ENCODE measurements around the gene RHEB. TPM values are rescaled to one million over a fixed set of nuclear protein-coding genes. Genes with fewer than 3 reads are reported as not detected.

Gene RHEB
- total and polyA plus RNA-seq, 8 donors = 18.5 to 141 (median 84.2) TPM

DNA sequence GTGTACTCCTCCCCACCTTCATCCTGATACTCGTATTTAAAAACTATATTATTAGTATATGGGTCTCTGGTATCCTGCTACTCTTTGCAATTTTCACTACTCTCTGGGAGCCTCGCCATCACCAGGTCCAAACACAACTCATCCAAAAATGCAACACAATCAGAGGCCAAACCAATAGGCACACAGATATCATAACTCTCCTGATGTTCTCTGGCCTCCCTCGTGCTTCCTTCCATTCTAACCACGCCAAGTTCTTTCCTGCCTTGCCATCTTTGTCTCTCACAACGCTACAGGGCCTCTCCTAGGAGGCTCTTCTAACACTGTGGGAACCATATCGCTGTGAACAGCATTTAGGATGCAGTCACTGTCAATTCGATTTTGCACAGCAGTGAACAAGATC lies 7.3 kb downstream of the RHEB start:
- WGBS, 5 donors = 67 to 88% (median 82%) methylated on average over 7 of the region's 7 CpGs
- intact Hi-C loops (cut with DNase I; ENCODE audit: low total_unique reads) = no loop called here
- Histone ChIP-seq H3K4me3 (no peak overlapping the region), H3K27ac (peak overlapping the region in 2 of 5 donors; percentile 14 to 33), H3K4me1 (peaks cover 23 to 97% (median 58%) of the 10 kb centered on the region in 4 donors), H3K36me3 (no peaks in the 10 kb centered on the region), H3K9me3 (no peaks in the 10 kb centered on the region), H3K27me3 (no peaks in the 10 kb centered on the region)
- no peak for DNase-seq
- TF ChIP-seq, protein P1, sequence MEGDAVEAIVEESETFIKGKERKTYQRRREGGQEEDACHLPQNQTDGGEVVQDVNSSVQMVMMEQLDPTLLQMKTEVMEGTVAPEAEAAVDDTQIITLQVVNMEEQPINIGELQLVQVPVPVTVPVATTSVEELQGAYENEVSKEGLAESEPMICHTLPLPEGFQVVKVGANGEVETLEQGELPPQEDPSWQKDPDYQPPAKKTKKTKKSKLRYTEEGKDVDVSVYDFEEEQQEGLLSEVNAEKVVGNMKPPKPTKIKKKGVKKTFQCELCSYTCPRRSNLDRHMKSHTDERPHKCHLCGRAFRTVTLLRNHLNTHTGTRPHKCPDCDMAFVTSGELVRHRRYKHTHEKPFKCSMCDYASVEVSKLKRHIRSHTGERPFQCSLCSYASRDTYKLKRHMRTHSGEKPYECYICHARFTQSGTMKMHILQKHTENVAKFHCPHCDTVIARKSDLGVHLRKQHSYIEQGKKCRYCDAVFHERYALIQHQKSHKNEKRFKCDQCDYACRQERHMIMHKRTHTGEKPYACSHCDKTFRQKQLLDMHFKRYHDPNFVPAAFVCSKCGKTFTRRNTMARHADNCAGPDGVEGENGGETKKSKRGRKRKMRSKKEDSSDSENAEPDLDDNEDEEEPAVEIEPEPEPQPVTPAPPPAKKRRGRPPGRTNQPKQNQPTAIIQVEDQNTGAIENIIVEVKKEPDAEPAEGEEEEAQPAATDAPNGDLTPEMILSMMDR (IDR thresholded peaks at IDR 0.05) = no peak
- TF ChIP-seq POLR2A (IDR thresholded peaks at IDR 0.05) (no peak), EP300 (IDR thresholded peaks at IDR 0.05) (no peak), POLR2AphosphoS5 (IDR thresholded peaks at IDR 0.05) (no peak)

DNA sequence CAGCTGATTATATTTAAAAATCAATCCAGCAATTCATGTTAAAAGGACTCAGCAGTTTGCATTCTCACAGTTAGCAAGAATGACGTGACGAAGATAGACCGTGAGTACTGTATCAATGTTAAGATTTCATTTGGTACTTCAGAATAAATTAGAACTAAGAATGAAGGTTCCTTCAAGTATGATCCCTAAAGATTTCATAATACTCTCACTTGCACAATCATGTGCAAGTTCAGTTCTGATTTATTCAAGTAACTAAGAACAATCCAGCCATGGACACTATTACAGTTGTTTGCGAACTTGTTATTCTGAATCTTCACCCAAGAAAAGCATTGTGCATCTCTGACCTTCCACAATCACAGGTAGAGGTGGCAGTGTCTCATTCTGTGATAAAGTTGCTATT lies 7.7 kb downstream of the RHEB start:
- no peaks in the 10 kb centered on the region for H3K27me3 ChIP-seq
- intact Hi-C loops (cut with DNase I; ENCODE audit: low total_unique reads) = no loop called here

DNA sequence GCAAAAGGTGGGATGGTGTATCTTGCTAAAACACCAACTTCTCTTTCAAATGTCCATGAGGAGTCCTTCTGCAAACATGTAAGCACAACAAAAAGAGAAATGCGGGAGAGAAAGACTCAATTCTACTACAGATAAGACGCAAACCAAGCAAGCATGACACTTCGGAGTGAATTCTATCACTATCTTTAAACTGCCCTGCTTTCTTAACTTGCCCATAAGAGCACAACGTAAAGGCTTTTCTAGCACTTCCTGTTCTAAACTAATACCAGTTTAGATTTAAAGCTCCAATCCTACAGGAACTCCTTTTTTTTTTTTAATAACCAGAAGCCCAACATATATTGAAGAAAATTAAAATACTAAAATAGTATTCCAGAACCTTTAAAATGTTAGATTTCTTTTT lies 8.4 kb downstream of the RHEB start:
- Histone ChIP-seq H3K27ac (peak overlapping the region in 1 of 5 donors; percentile 33), H3K9me3 (no peaks in the 10 kb centered on the region), H3K27me3 (no peaks in the 10 kb centered on the region), H3K36me3 (no peaks in the 10 kb centered on the region), H3K4me1 (peaks cover 22 to 97% (median 55%) of the 10 kb centered on the region in 4 donors), H3K4me3 (no peak overlapping the region)
- WGBS, 5 donors = 85 to 95% (median 87%) methylated on average over 4 of the region's 4 CpGs
- no peak for TF ChIP-seq POLR2A (IDR thresholded peaks at IDR 0.05)
- TF ChIP-seq EP300 (IDR thresholded peaks at IDR 0.05) = no peak
- TF ChIP-seq POLR2AphosphoS5 (IDR thresholded peaks at IDR 0.05) = no peak
- TF ChIP-seq, protein P1 (IDR thresholded peaks at IDR 0.05) = no peak
- intact Hi-C loops (cut with DNase I; ENCODE audit: low total_unique reads) = no loop called here
- no peak for DNase-seq

More for the DNA sequence above, 7.7 kb downstream of the RHEB start:
- Histone ChIP-seq H3K4me1 (peaks cover 20 to 97% (median 56%) of the 10 kb centered on the region in 4 donors), H3K4me3 (no peak overlapping the region), H3K9me3 (no peaks in the 10 kb centered on the region), H3K27ac (peak overlapping the region in 2 of 5 donors; percentile 14 to 33), H3K36me3 (no peaks in the 10 kb centered on the region)
- 88 to 96% (median 95%) methylated on average over 4 of the region's 4 CpGs for WGBS, 5 donors
- DNase-seq = no peak
- no peak for TF ChIP-seq EP300 (IDR thresholded peaks at IDR 0.05)
- TF ChIP-seq, protein P1 (IDR thresholded peaks at IDR 0.05) = no peak
- TF ChIP-seq POLR2A (IDR thresholded peaks at IDR 0.05) = no peak
- peak in 1 of 3 donors; percentile 5 for TF ChIP-seq POLR2AphosphoS5 (IDR thresholded peaks at IDR 0.05)

DNA sequence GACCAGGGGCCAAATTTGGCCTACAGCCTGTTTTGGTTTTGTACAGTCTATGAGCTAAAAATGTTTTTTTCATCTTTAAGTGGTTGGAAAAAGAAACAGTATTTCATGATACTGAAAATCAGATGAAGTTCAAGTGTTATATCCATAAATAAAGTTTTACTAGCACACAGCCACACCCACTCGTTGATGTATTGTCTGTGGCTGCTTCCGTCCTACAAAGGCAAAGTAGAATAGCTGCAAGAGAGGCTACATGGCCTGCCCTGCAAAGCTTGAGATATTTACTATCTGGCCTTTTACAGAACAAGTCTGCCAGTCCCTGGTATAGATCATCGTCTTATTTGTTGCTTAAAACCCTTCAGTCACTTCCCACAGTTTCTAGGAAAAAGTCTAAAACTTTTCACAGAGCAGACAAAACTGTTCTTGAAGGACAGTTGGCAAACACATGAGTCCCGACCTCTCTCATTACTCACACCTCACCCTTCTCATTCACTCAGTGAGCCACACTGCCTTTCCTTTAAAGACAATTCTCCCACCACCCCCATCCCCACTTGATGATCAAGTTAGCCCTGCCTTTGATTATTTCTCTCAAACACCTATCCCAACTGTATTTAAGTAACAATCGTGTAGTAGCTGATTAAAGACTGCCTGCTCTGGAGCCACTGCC lies 9.9 kb downstream of the RHEB start:
- peaks cover 22 to 91% (median 57%) of the 10 kb centered on the region in 4 donors for H3K4me1 ChIP-seq
- H3K4me3 ChIP-seq = no peak overlapping the region
- intact Hi-C loops (cut with DNase I; ENCODE audit: low total_unique reads) = no loop called here
- DNase-seq = no peak
- WGBS, 5 donors = 77 to 85% (median 80%) methylated on average over 5 of the region's 5 CpGs
- H3K36me3 ChIP-seq = no peaks in the 10 kb centered on the region
- peak overlapping the region in 2 of 5 donors; percentile 16 to 61 for H3K27ac ChIP-seq
- TF ChIP-seq, protein P1 (IDR thresholded peaks at IDR 0.05) = no peak
- TF ChIP-seq EP300 (IDR thresholded peaks at IDR 0.05) (no peak), POLR2AphosphoS5 (IDR thresholded peaks at IDR 0.05) (no peak), POLR2A (IDR thresholded peaks at IDR 0.05) (no peak)
- H3K9me3 ChIP-seq = no peaks in the 10 kb centered on the region
- no peaks in the 10 kb centered on the region for H3K27me3 ChIP-seq

All from stomach (tissue), 9 donors.